KOPT-K1 (cell line): ENCODE data around the gene SPDYE1.

Experiments used
- H3K27ac ChIP-seq: fragments of 200-600 bp; sonication (generic); 2 replicates; pipeline ENCODE4 v1.5.1; 2016; ENCODE audit warnings: antibody characterized with exemption, mild to moderate bottlenecking, low read depth, low read length; ENCODE audit not compliant: poor library complexity, severe bottlenecking
- H3K36me3 ChIP-seq: fragments of 200-600 bp; sonication (generic); 2 replicates; pipeline ENCODE4 v1.5.1; 2017; ENCODE audit warnings: antibody characterized with exemption, mild to moderate bottlenecking, low read length, moderate library complexity; ENCODE audit not compliant: insufficient read depth
- H3K9me3 ChIP-seq: fragments of 200-600 bp; sonication (generic); 2 replicates; pipeline ENCODE4 v1.5.1; 2017; ENCODE audit warnings: antibody characterized with exemption, low read length, mild to moderate bottlenecking; ENCODE audit not compliant: insufficient read depth, poor library complexity, severe bottlenecking

SPDYE1 gene

GRCh38 chr7:44046321-44047061, 48.8 kb downstream of the SPDYE1 start:
- H3K9me3 ChIP-seq: no peaks in the 10 kb centered on the region
- peak overlapping the region; percentile 79 for H3K27ac ChIP-seq
- peaks cover 54% of the 10 kb centered on the region for H3K36me3 ChIP-seq

- H3K27ac ChIP-seq: no peak overlapping the region
- no peaks in the 10 kb centered on the region for H3K9me3 ChIP-seq
- H3K36me3 ChIP-seq: peaks cover 71% of the 10 kb centered on the region
Measured at GRCh38 chr7:44048031-44048795, 50.5 kb downstream of the SPDYE1 start.

GRCh38 chr7:44050121-44050914, 52.6 kb downstream of the SPDYE1 start:
- H3K9me3 ChIP-seq: no peaks in the 10 kb centered on the region
- no peak overlapping the region for H3K27ac ChIP-seq
- peaks cover 92% of the 10 kb centered on the region for H3K36me3 ChIP-seq

GRCh38 chr7:44050915-44051560, 53.3 kb downstream of the SPDYE1 start:
- no peaks in the 10 kb centered on the region for H3K9me3 ChIP-seq
- peaks cover 99% of the 10 kb centered on the region for H3K36me3 ChIP-seq
- no peak overlapping the region for H3K27ac ChIP-seq

GRCh38 chr7:44051611-44052220, 54.0 kb downstream of the SPDYE1 start:
- Histone ChIP-seq H3K36me3 (peaks cover 99% of the 10 kb centered on the region), H3K9me3 (no peaks in the 10 kb centered on the region), H3K27ac (no peak overlapping the region)

GRCh38 chr7:44052771-44053365, 55.2 kb downstream of the SPDYE1 start:
- Histone ChIP-seq H3K27ac (no peak overlapping the region), H3K9me3 (no peaks in the 10 kb centered on the region), H3K36me3 (peaks cover 99% of the 10 kb centered on the region)

GRCh38 chr7:44056681-44057080, 59.0 kb downstream of the SPDYE1 start:
- no peaks in the 10 kb centered on the region for H3K9me3 ChIP-seq
- peaks cover 100% of the 10 kb centered on the region for H3K36me3 ChIP-seq
- H3K27ac ChIP-seq: no peak overlapping the region

- H3K27ac ChIP-seq: no peak overlapping the region
- no peaks in the 10 kb centered on the region for H3K9me3 ChIP-seq
- peaks cover 100% of the 10 kb centered on the region for H3K36me3 ChIP-seq
Measured at GRCh38 chr7:44057181-44057848, 59.6 kb downstream of the SPDYE1 start.

- Histone ChIP-seq H3K9me3 (no peaks in the 10 kb centered on the region), H3K27ac (no peak overlapping the region), H3K36me3 (peaks cover 100% of the 10 kb centered on the region)
Measured at GRCh38 chr7:44057849-44058758, 60.4 kb downstream of the SPDYE1 start.

- Histone ChIP-seq H3K36me3 (peaks cover 94% of the 10 kb centered on the region), H3K9me3 (no peaks in the 10 kb centered on the region), H3K27ac (no peak overlapping the region)
Measured at GRCh38 chr7:44058759-44059218, 61.1 kb downstream of the SPDYE1 start.

GRCh38 chr7:44059219-44060090, 61.8 kb downstream of the SPDYE1 start:
- Histone ChIP-seq H3K36me3 (peaks cover 87% of the 10 kb centered on the region), H3K9me3 (no peaks in the 10 kb centered on the region), H3K27ac (no peak overlapping the region)
